Measurements from ENCODE around the gene ADRB1.

Gene ADRB1

GRCh38 chr10:114095559-114096337, 52.1 kb downstream of the ADRB1 start:
- DNase-seq = no peak

Measured in stimulated activated CD4-positive, alpha-beta T cell treated with anti-CD3 and anti-CD28 coated beads, Interleukin-12 subunit alpha, Interleukin-12 subunit beta, amount 100 ng/mL, for 4 hours (primary cell).